Measurements from ENCODE around the gene MAPKAPK2.

MAPKAPK2 gene

DNA sequence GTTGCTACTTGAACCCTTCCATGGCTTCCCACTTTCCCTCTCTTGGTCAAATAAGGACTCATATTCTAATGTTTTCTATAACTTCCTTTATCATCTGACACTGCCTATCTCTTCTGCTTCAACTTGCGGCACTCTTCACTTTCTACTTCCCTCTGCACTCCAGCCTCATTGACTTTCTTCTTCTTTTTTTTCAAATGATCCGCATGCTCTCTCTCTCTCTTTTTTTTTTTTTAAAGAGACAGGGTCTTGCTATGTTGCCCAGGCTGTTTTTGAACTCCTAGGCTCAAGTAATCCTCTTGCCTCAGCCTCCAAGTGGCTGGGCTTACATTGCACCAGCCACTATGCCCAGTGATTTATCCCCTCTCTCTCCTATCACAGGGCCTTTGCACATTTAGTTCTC lies 94.9 kb downstream of the MAPKAPK2 start:
- TF ChIP-seq ZFX (IDR thresholded peaks at IDR 0.05; ENCODE audit: borderline replicate concordance) = no peak
- TF ChIP-seq, protein P1, sequence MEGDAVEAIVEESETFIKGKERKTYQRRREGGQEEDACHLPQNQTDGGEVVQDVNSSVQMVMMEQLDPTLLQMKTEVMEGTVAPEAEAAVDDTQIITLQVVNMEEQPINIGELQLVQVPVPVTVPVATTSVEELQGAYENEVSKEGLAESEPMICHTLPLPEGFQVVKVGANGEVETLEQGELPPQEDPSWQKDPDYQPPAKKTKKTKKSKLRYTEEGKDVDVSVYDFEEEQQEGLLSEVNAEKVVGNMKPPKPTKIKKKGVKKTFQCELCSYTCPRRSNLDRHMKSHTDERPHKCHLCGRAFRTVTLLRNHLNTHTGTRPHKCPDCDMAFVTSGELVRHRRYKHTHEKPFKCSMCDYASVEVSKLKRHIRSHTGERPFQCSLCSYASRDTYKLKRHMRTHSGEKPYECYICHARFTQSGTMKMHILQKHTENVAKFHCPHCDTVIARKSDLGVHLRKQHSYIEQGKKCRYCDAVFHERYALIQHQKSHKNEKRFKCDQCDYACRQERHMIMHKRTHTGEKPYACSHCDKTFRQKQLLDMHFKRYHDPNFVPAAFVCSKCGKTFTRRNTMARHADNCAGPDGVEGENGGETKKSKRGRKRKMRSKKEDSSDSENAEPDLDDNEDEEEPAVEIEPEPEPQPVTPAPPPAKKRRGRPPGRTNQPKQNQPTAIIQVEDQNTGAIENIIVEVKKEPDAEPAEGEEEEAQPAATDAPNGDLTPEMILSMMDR (IDR thresholded peaks at IDR 0.05) = no peak
- no peak overlapping the region for H3K27ac ChIP-seq

DNA sequence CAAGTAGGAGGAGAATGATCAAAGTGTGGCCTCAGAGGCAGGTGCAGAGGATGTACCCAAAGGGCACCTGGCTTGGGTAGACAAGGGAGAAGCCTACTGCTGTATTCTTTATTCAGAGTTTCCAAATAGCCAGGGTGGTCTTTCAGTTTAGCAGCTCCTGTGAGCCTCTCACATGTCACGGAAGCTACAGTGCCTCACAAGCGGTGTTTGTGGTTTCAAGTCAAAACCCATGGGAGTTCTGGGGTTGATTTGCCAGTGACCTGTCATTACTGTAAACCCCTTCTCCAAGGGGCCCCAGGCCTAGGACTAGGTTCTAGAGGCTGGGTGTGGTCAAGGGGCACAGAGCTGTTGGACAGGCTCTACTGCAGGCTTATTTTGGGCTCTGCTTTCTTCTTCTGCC lies 97.7 kb downstream of the MAPKAPK2 start:
- TF ChIP-seq ZFX (IDR thresholded peaks at IDR 0.05; ENCODE audit: borderline replicate concordance) = no peak
- TF ChIP-seq, protein P1 (IDR thresholded peaks at IDR 0.05) = no peak
- no peak overlapping the region for H3K27ac ChIP-seq

DNA sequence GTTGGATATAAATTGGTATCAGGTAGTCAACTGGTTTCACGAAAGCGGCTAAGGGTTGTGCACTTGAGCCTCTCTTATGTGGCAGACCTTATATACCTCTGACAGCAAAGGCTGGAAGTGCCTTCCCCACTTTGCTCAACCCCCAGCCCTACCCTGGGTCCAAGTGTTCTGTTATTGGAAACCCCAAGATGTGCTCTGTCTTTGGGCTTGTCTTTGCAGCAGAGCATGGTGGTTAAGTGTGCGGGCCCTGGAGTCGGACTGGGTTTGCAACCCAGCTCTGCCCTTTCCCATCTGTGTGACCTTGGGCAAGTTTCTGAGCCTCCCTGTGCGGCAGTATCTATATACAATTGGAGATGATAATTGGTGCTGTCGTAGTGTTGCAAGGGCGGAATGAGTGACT lies 98.8 kb downstream of the MAPKAPK2 start:
- H3K27ac ChIP-seq = no peak overlapping the region
- TF ChIP-seq, protein P1 (IDR thresholded peaks at IDR 0.05) = no peak
- TF ChIP-seq ZFX (IDR thresholded peaks at IDR 0.05; ENCODE audit: borderline replicate concordance) = no peak

All from 22Rv1 (cell line).